H1 (cell line): ENCODE results near the gene SLC26A9. TPM values are rescaled to one million over a fixed set of nuclear protein-coding genes. Genes with fewer than 3 reads are reported as not detected.

Source experiments
- CTCF ChIA-PET: fragments of 300-600 bp; sonication (Branson Sonifier 250); formaldehyde crosslinking; loops from one replicate; lab custom pipeline; 2021; ENCODE audit not compliant: partially characterized antibody; lab: Charles Lee
- POLR2A ChIA-PET: fragments of 300-600 bp; sonication (Branson Sonifier 250); formaldehyde crosslinking; loops from one replicate; lab custom pipeline; 2021; ENCODE audit warnings: inconsistent platforms; ENCODE audit not compliant: partially characterized antibody; lab: Charles Lee
- DNase-seq, 2 experiments: peaks; one replicate each; pipeline versions ENCODE4 v3.0.0 to v3.0.0-alpha.2; 2010 to 2022; ENCODE audit warnings: low spot score in 2 of 2, low read depth in 1 of 2, mixed read lengths in 1 of 2
- FAIRE-seq: peaks from 2 replicates; lab custom pipeline; 2011; peaks lifted over from hg19 to GRCh38; lab: Jason Lieb, UNC
- H2AFZ ChIP-seq: 2 replicates; pipeline ENCODE4 v1.8.1; 2012; ENCODE audit warnings: low read length, inconsistent platforms
- H2AK5ac ChIP-seq: 2 replicates; pipeline ENCODE4 v1.6.1; 2013; ENCODE audit warnings: low read depth, low read length
- H2BK120ac ChIP-seq: replicated peaks from 2 replicates; pipeline ENCODE3; 2013; ENCODE audit warnings: low read depth, low read length, inconsistent platforms
- H2BK12ac ChIP-seq: 2 replicates; pipeline ENCODE4 v1.6.1; 2013; ENCODE audit warnings: low read depth, low read length
- H2BK15ac ChIP-seq: 2 replicates; pipeline ENCODE4 v1.6.1; 2013; ENCODE audit warnings: low read length
- H2BK20ac ChIP-seq: 2 replicates; pipeline ENCODE4 v1.6.1; 2013; ENCODE audit warnings: low read length
- H2BK5ac ChIP-seq: 2 replicates; pipeline ENCODE4 v1.6.1; 2013; ENCODE audit warnings: low read depth, low read length
- H3K14ac ChIP-seq: 2 replicates; pipeline ENCODE4 v1.6.1; 2013; ENCODE audit warnings: inconsistent platforms; ENCODE audit not compliant: insufficient read length
- H3K18ac ChIP-seq: 2 replicates; pipeline ENCODE4 v1.6.1; 2013; ENCODE audit warnings: low read length; ENCODE audit errors: extremely low read depth
- H3K23ac ChIP-seq: 2 replicates; pipeline ENCODE4 v1.6.1; 2013; ENCODE audit warnings: inconsistent platforms; ENCODE audit not compliant: insufficient read length
- H3K23me2 ChIP-seq: 2 replicates; pipeline ENCODE4 v1.6.1; 2013; ENCODE audit warnings: low read depth, low read length
- H3K27ac ChIP-seq: 2 replicates; pipeline ENCODE4 v1.6.1; 2011; ENCODE audit warnings: low read depth, low read length, inconsistent platforms
- H3K27me3 ChIP-seq, 4 experiments: replicated peaks in 1 of 4; 1 replicate in 1 of 4; 2 replicates in 3 of 4; pipeline versions ENCODE4 v1.6.1 to v1.8.1; 2011 to 2013; ENCODE audit warnings: low read length in 3 of 4, mild to moderate bottlenecking in 3 of 4, inconsistent platforms in 2 of 4, mixed read lengths in 2 of 4, moderate library complexity in 1 of 4; ENCODE audit not compliant: control insufficient read depth in 3 of 4, insufficient read depth in 3 of 4; ENCODE audit errors: extremely low read depth in 1 of 4
- H3K36me3 ChIP-seq, 4 experiments: 2 replicates each; pipeline versions ENCODE4 v1.6.1 to v1.8.1; 2011 to 2013; ENCODE audit warnings: mild to moderate bottlenecking in 4 of 4, low read length in 3 of 4, moderate library complexity in 2 of 4, control low read depth in 1 of 4, inconsistent platforms in 1 of 4; ENCODE audit not compliant: insufficient read depth in 4 of 4, control insufficient read depth in 2 of 4
- H3K4ac ChIP-seq: replicated peaks from 2 replicates; pipeline ENCODE3; 2013; ENCODE audit warnings: low read length, low read depth, mixed read lengths, inconsistent platforms; ENCODE audit not compliant: insufficient read length
- H3K4me1 ChIP-seq, 4 experiments: replicated peaks in 1 of 4; 1 replicate in 1 of 4; 2 replicates in 3 of 4; pipeline versions ENCODE4 v1.6.1 to v1.8.1; 2011 to 2013; ENCODE audit warnings: low read length in 3 of 4, inconsistent platforms in 2 of 4, mixed read lengths in 1 of 4; ENCODE audit not compliant: insufficient read depth in 4 of 4, control insufficient read depth in 3 of 4
- H3K4me2 ChIP-seq, 2 experiments: 2 replicates each; pipeline versions ENCODE4 v1.6.1 to v1.8.1; 2011 to 2013; ENCODE audit warnings: low read depth in 2 of 2, low read length in 2 of 2, control low read depth in 1 of 2, inconsistent platforms in 1 of 2, mild to moderate bottlenecking in 1 of 2; ENCODE audit not compliant: insufficient read depth in 1 of 2
- H3K4me3 ChIP-seq, 4 experiments: fragments of 200-600, 300-600 bp in 1 of 4; sonication (generic), shearing (Covaris generic), sonication (Bioruptor Twin) in 1 of 4; 2 replicates each; pipeline versions ENCODE4 v1.5.1 to v1.8.1; 2011 to 2016; ENCODE audit warnings: low read length in 4 of 4, low read depth in 3 of 4, control low read depth in 2 of 4, inconsistent platforms in 2 of 4, mild to moderate bottlenecking in 2 of 4, mixed read lengths in 1 of 4, moderate library complexity in 1 of 4; ENCODE audit not compliant: insufficient read depth in 2 of 4; ENCODE audit errors: extremely low read depth in 1 of 4
- H3K56ac ChIP-seq: replicated peaks from 2 replicates; pipeline ENCODE3; 2013; ENCODE audit warnings: low read depth, mild to moderate bottlenecking, mixed read lengths, low read length, inconsistent platforms; ENCODE audit not compliant: insufficient read length
- H3K79me1 ChIP-seq: 2 replicates; pipeline ENCODE4 v1.6.1; 2013; ENCODE audit warnings: low read depth, low read length, control low read depth
- H3K79me2 ChIP-seq, 2 experiments: 2 replicates each; pipeline versions ENCODE4 v1.6.1 to v1.8.1; 2012 to 2013; ENCODE audit warnings: low read length in 2 of 2, mild to moderate bottlenecking in 2 of 2, inconsistent platforms in 1 of 2; ENCODE audit not compliant: insufficient read depth in 2 of 2, control insufficient read depth in 1 of 2
- H3K9ac ChIP-seq, 4 experiments: replicated peaks in 1 of 4; 1 replicate in 1 of 4; 2 replicates in 3 of 4; pipeline versions ENCODE4 v1.6.1 to v1.8.1; 2011 to 2013; ENCODE audit warnings: low read depth in 3 of 4, low read length in 3 of 4, control low read depth in 2 of 4, mild to moderate bottlenecking in 2 of 4, moderate library complexity in 2 of 4, inconsistent platforms in 1 of 4; ENCODE audit errors: extremely low read depth in 1 of 4
- H3K9me3 ChIP-seq, 2 experiments: 2 replicates each; pipeline versions ENCODE4 v1.6.1 to v1.8.1; 2012 to 2013; ENCODE audit warnings: mild to moderate bottlenecking in 2 of 2, moderate library complexity in 2 of 2, control low read depth in 1 of 2, inconsistent platforms in 1 of 2, low read depth in 1 of 2, low read length in 1 of 2, mixed read lengths in 1 of 2; ENCODE audit not compliant: insufficient read depth in 2 of 2
- H4K20me1 ChIP-seq, 2 experiments: replicated peaks in 1 of 2; 2 replicates each; pipeline versions ENCODE3 to v1.8.1; 2011 to 2013; ENCODE audit warnings: inconsistent platforms in 2 of 2, low read length in 2 of 2, mild to moderate bottlenecking in 1 of 2; ENCODE audit not compliant: insufficient read depth in 2 of 2, control insufficient read depth in 1 of 2
- H4K5ac ChIP-seq: 2 replicates; pipeline ENCODE4 v1.6.1; 2013; ENCODE audit warnings: low read length, low read depth, mixed read lengths, inconsistent platforms; ENCODE audit not compliant: insufficient read length
- H4K8ac ChIP-seq: 2 replicates; pipeline ENCODE4 v1.8.0; 2013; ENCODE audit warnings: mild to moderate bottlenecking, moderate library complexity, low read length, inconsistent platforms; ENCODE audit not compliant: insufficient read depth; ENCODE audit errors: extremely low read depth
- H4K91ac ChIP-seq: replicated peaks from 2 replicates; pipeline ENCODE3; 2013; ENCODE audit warnings: low read length, mixed read lengths, inconsistent platforms; ENCODE audit not compliant: insufficient read length
- BACH1 ChIP-seq: IDR thresholded peaks from 2 replicates; pipeline ENCODE4 v1.6.1; 2012; ENCODE audit warnings: low read length, improper control_type of control experiment
- E2F6 ChIP-seq: IDR thresholded peaks from 2 replicates; pipeline ENCODE4 v1.6.1; 2012; ENCODE audit warnings: inconsistent platforms
- EP300 ChIP-seq, 2 experiments: IDR thresholded peaks; 1 replicate in 1 of 2; 2 replicates in 1 of 2; pipeline ENCODE4 v1.6.1; 2011 to 2012; ENCODE audit warnings: low read depth in 2 of 2, low read length in 2 of 2, mild to moderate bottlenecking in 2 of 2, borderline replicate concordance in 1 of 2, inconsistent platforms in 1 of 2, moderate library complexity in 1 of 2
- HDAC6 ChIP-seq: IDR thresholded peaks from one replicate; pipeline ENCODE4 v1.7.1; 2012; ENCODE audit warnings: low read depth, mild to moderate bottlenecking, inconsistent platforms, low read length, moderate library complexity
- POLR2A ChIP-seq, 2 experiments: IDR thresholded peaks; 1 replicate in 1 of 2; 2 replicates in 1 of 2; pipeline ENCODE4 v1.6.1; 2011; ENCODE audit warnings: low read depth in 2 of 2, low read length in 2 of 2, mild to moderate bottlenecking in 2 of 2; ENCODE audit errors: control extremely low read depth in 1 of 2
- SIRT6 ChIP-seq: IDR thresholded peaks from one replicate; pipeline ENCODE4 v1.7.1; 2012; ENCODE audit warnings: low read length, inconsistent platforms
- TAF7 ChIP-seq: optimal IDR thresholded peaks from 2 replicates; pipeline ENCODE3; 2011; ENCODE audit warnings: low read depth, mild to moderate bottlenecking, inconsistent platforms, low read length, moderate library complexity, borderline replicate concordance
- WGBS, 2 experiments: shearing (Covaris generic) in 1 of 2; methylation state at CpG; one replicate each; pipeline versions ENCODE4 v1.1.6 to v1.1.7; 2013 to 2015; ENCODE audit warnings: low lambda C conversion rate in 2 of 2, mixed read lengths in 2 of 2, inconsistent platforms in 1 of 2, low coverage in 1 of 2, missing lambda C conversion rate in 1 of 2; ENCODE audit not compliant: insufficient replicate concordance in 2 of 2, insufficient coverage in 1 of 2, insufficient read length in 1 of 2; ENCODE audit errors: extremely low coverage in 1 of 2, missing lambda C conversion rate in 1 of 2; 5-methylcytosine and 5-hydroxymethylcytosine counted together
- polyA plus RNA-seq, 7 experiments: library from polyadenylated mRNA; depleted of rRNA in 3 of 7; stranded (reverse) in 5 of 7; unstranded in 2 of 7; fragments of >200 nt in 5 of 7; fragments of 200-250 nt in 2 of 7; gene quantifications; 1 replicate in 5 of 7; 2 replicates in 1 of 7; 4 replicates in 1 of 7; pipeline versions ENCODE4 v1.2.1 to v1.2.3, GENCODE V29; 2011 to 2013; ENCODE audit warnings: missing spikeins in 2 of 7, mixed read lengths in 2 of 7
- total RNA-seq: library from RNA; stranded (reverse); fragmentation: NEBNext Ultra II Directional; extraction: Animal tissue kit (Norgen Biotek cat#: 25700); gene quantifications from 2 replicates; pipeline ENCODE4 v1.2.1, GENCODE V29; 2021

The SLC26A9 gene
- total and polyA plus RNA-seq, 2 of the 8 experiments (the other 6 are each of a cell fraction or from before 2014, with no cell fraction given): not detected

GRCh38 chr1:205963352-205964155 lies 20.3 kb upstream of the SLC26A9 start:
- no peaks in the 10 kb centered on the region for H4K20me1 ChIP-seq
- H2AFZ ChIP-seq: no peak overlapping the region
- H3K27me3 ChIP-seq: no peaks in the 10 kb centered on the region
- no peak overlapping the region for H2BK5ac ChIP-seq
- no peak overlapping the region for H3K4ac ChIP-seq
- H3K36me3 ChIP-seq: no peaks in the 10 kb centered on the region
- H2BK120ac ChIP-seq: no peak overlapping the region
- DNase-seq: no peak
- no peak overlapping the region for H3K4me2 ChIP-seq
- no peak overlapping the region for H4K5ac ChIP-seq
- no peak overlapping the region for H2AK5ac ChIP-seq
- no peaks in the 10 kb centered on the region for H3K23me2 ChIP-seq
- peaks cover 0 to 9% (median 4%) of the 10 kb centered on the region in 4 experiments; a peak in 4 of 7 replicates for H3K4me1 ChIP-seq
- WGBS, 2 experiments: 82% methylated on average over 16 of the region's 16 CpGs; no CpG with 5 or more reads in 1 of the 2 experiments
- no peak for FAIRE-seq
- H3K79me2 ChIP-seq: no peaks in the 10 kb centered on the region
- H2BK15ac ChIP-seq: no peak overlapping the region
- H3K9ac ChIP-seq: no peak overlapping the region
- no peaks in the 10 kb centered on the region for H3K9me3 ChIP-seq
- no peak overlapping the region for H3K56ac ChIP-seq
- ChIA-PET CTCF (interaction anchor here (0.9 to 5.7 kb wide), 4 partner anchors 14 to 153 kb away, joined by 3 to 50 read pairs (median 6); no protein-coding TSS in a partner anchor), POLR2A (no interaction called here)
- no peak overlapping the region for H3K14ac ChIP-seq
- no peak overlapping the region for H2BK20ac ChIP-seq
- no peak overlapping the region for H3K27ac ChIP-seq
- TF ChIP-seq BACH1 (no peak), SIRT6 (no peak), EP300 (IDR thresholded peaks at IDR 0.05; ENCODE audit: borderline replicate concordance in 1 of 2, low read depth in 2 of 2, low read length in 2 of 2) (no peak), TAF7 (no peak), HDAC6 (no peak), POLR2A (IDR thresholded peaks at IDR 0.05; ENCODE audit: control extremely low read depth in 1 of 2, low read depth in 2 of 2, low read length in 2 of 2) (no peak), E2F6 (no peak)
- no peak overlapping the region for H4K8ac ChIP-seq
- H2BK12ac ChIP-seq: no peak overlapping the region
- H3K23ac ChIP-seq: no peak overlapping the region
- H3K4me3 ChIP-seq: no peak overlapping the region
- no peak overlapping the region for H4K91ac ChIP-seq
- H3K18ac ChIP-seq: no peak overlapping the region; the same call in 1 of the 2 replicates
- H3K79me1 ChIP-seq: no peaks in the 10 kb centered on the region
